Sigmoid colon (tissue), 7 donors: ENCODE results near the gene NT5M. TPM values are rescaled to one million over a fixed set of nuclear protein-coding genes. Genes with fewer than 3 reads are reported as not detected.

Source experiments
- DNase-seq: peaks from one replicate; pipeline ENCODE4 v3.0.0-alpha.2; 2019
- H3K27ac ChIP-seq, 4 donors: fragments of 200-600 bp; sonication (generic); one replicate each; pipeline ENCODE4 v1.5.1; 2016 to 2019; ENCODE audit warnings: mild to moderate bottlenecking in 1 of 4
- H3K27me3 ChIP-seq, 3 donors: fragments of 200-600 bp; sonication (generic); one replicate each; pipeline ENCODE4 v1.5.1; 2019; ENCODE audit warnings: mild to moderate bottlenecking in 1 of 3
- H3K36me3 ChIP-seq, 4 donors: fragments of 200-600 bp; sonication (generic); one replicate each; pipeline ENCODE4 v1.5.1; 2016 to 2019
- H3K4me1 ChIP-seq, 4 donors: fragments of 200-600 bp; sonication (generic); one replicate each; pipeline ENCODE4 v1.5.1; 2017 to 2019
- H3K4me3 ChIP-seq, 4 donors: fragments of 200-600 bp; sonication (generic); one replicate each; pipeline ENCODE4 v1.5.1; 2017 to 2019; ENCODE audit warnings: mild to moderate bottlenecking in 2 of 4, moderate library complexity in 1 of 4
- H3K9me3 ChIP-seq, 4 donors: fragments of 200-600 bp in 3 of 4; sonication (generic) in 3 of 4; one replicate each; pipeline versions ENCODE4 v1.5.1 to v1.6.1; 2013 to 2019
- CTCF ChIP-seq, 4 experiments: fragments of 450-650 bp in 3 of 4; fragments of 200-600 bp in 1 of 4; IDR thresholded peaks; one replicate each; pipeline ENCODE4 v1.5.1; 2016 to 2019; ENCODE audit warnings: antibody characterized with exemption in 4 of 4, mild to moderate bottlenecking in 3 of 4, moderate library complexity in 2 of 4
- EP300 ChIP-seq, 4 donors: sonication (generic); formaldehyde crosslinking; IDR thresholded peaks; one replicate each; pipeline ENCODE4 v1.6.1; 2017; ENCODE audit warnings: antibody characterized with exemption in 4 of 4
- POLR2A ChIP-seq, 2 donors: fragments of 450-650 bp; IDR thresholded peaks; one replicate each; pipeline ENCODE4 v1.6.1; 2016; ENCODE audit warnings: antibody characterized with exemption in 2 of 2, mild to moderate bottlenecking in 2 of 2, moderate library complexity in 2 of 2
- POLR2AphosphoS5 ChIP-seq, 4 donors: sonication (generic); formaldehyde crosslinking; IDR thresholded peaks; one replicate each; pipeline ENCODE4 v1.6.1; 2017; ENCODE audit warnings: antibody characterized with exemption in 4 of 4
- WGBS, 2 donors: extraction: QIAGEN DNeasy Blood & Tissue Kit; methylation state at CpG; one replicate each; pipeline ENCODE4 v1.1.7; 2013; 5-methylcytosine and 5-hydroxymethylcytosine counted together
- intact Hi-C: fragments of 100-400 bp; cut with DNase I; formaldehyde crosslinking; loops from one replicate; pipeline ENCODE4 v1.15.1; 2023
- polyA plus RNA-seq, 3 donors: library from polyadenylated mRNA; stranded (reverse); fragments of 200-250 nt; gene quantifications; one replicate each; pipeline ENCODE4 v1.2.3, GENCODE V29; 2013
- total RNA-seq, 4 donors: library from RNA; depleted of rRNA; stranded (reverse); fragments of >200 nt; gene quantifications; one replicate each; pipeline ENCODE4 v1.1.0, GENCODE V29; 2016
- donor health status: healthy with polysubstance abuse.
- donor health status: Bipolar disorder and iron deficiency.
- donor health status: healthy.

The NT5M gene
- total and polyA plus RNA-seq, 7 donors = 0.92 to 5.8 (median 4.3) TPM

GRCh38 chr17:17305281-17305801 lies 2.2 kb downstream of the NT5M start:
- H3K9me3 ChIP-seq = no peaks in the 10 kb centered on the region
- intact Hi-C loops = loop anchor here (10.0 kb wide), 1 partner anchor 161 kb away; no protein-coding TSS in a partner anchor
- peaks cover 0 to 25% (median 12%) of the 10 kb centered on the region in 4 donors for H3K4me1 ChIP-seq
- TF ChIP-seq CTCF (IDR thresholded peaks at IDR 0.05) = no peak
- no peak for TF ChIP-seq POLR2A (IDR thresholded peaks at IDR 0.05)
- no peak for TF ChIP-seq POLR2AphosphoS5 (IDR thresholded peaks at IDR 0.05)
- TF ChIP-seq EP300 (IDR thresholded peaks at IDR 0.05) = no peak
- no peaks in the 10 kb centered on the region for H3K27me3 ChIP-seq
- peaks cover 0 to 17% (median 2%) of the 10 kb centered on the region in 4 donors for H3K36me3 ChIP-seq
- WGBS, 2 donors = 36 to 55% methylated on average over 8 of the region's 8 CpGs
- no peak for DNase-seq
- no peak overlapping the region for H3K4me3 ChIP-seq
- H3K27ac ChIP-seq = no peak overlapping the region

- no peaks in the 10 kb centered on the region for H3K27me3 ChIP-seq
- intact Hi-C loops = loop anchor here (10.0 kb wide), 1 partner anchor 165 kb away; no protein-coding TSS in a partner anchor
- H3K36me3 ChIP-seq = peaks cover 0 to 34% (median 2%) of the 10 kb centered on the region in 4 donors
- no peak for DNase-seq
- no peak overlapping the region for H3K27ac ChIP-seq
- TF ChIP-seq CTCF (IDR thresholded peaks at IDR 0.05) = no peak
- TF ChIP-seq EP300 (IDR thresholded peaks at IDR 0.05) = no peak
- no peak for TF ChIP-seq POLR2AphosphoS5 (IDR thresholded peaks at IDR 0.05)
- no peak for TF ChIP-seq POLR2A (IDR thresholded peaks at IDR 0.05)
- WGBS, 2 donors = 89 to 96% methylated on average over 1 of the region's 1 CpG
- H3K4me3 ChIP-seq = no peak overlapping the region
- H3K4me1 ChIP-seq = peaks cover 0 to 8% (median under 1%) of the 10 kb centered on the region in 4 donors
- no peaks in the 10 kb centered on the region for H3K9me3 ChIP-seq
Observed at GRCh38 chr17:17309356-17309755, 6.2 kb downstream of the NT5M start.

- Histone ChIP-seq H3K4me1 (no peaks in the 10 kb centered on the region), H3K27ac (no peak overlapping the region), H3K9me3 (no peaks in the 10 kb centered on the region), H3K36me3 (peaks cover 0 to 39% (median 2%) of the 10 kb centered on the region in 4 donors), H3K27me3 (no peaks in the 10 kb centered on the region), H3K4me3 (no peak overlapping the region)
- intact Hi-C loops = no loop called here
- peak; percentile 55 for DNase-seq
- WGBS, 2 donors = 48 to 56% methylated on average over 12 of the region's 12 CpGs
- TF ChIP-seq EP300 (IDR thresholded peaks at IDR 0.05) (no peak), POLR2AphosphoS5 (IDR thresholded peaks at IDR 0.05) (no peak), CTCF (IDR thresholded peaks at IDR 0.05) (peak in 2 of 4 experiments; percentile 16 to 19), POLR2A (IDR thresholded peaks at IDR 0.05) (no peak)
Observed at GRCh38 chr17:17313350-17313991, 10.3 kb downstream of the NT5M start.

- no peaks in the 10 kb centered on the region for H3K4me1 ChIP-seq
- no peaks in the 10 kb centered on the region for H3K27me3 ChIP-seq
- peaks cover 0 to 31% (median 0%) of the 10 kb centered on the region in 4 donors for H3K36me3 ChIP-seq
- H3K4me3 ChIP-seq = no peak overlapping the region
- no peaks in the 10 kb centered on the region for H3K9me3 ChIP-seq
- TF ChIP-seq POLR2AphosphoS5 (IDR thresholded peaks at IDR 0.05) = no peak
- TF ChIP-seq CTCF (IDR thresholded peaks at IDR 0.05) = no peak
- TF ChIP-seq EP300 (IDR thresholded peaks at IDR 0.05) = no peak
- intact Hi-C loops = no loop called here
- no peak overlapping the region for H3K27ac ChIP-seq
- peak; percentile 25 for DNase-seq
- 56 to 76% methylated on average over 5 of the region's 5 CpGs for WGBS, 2 donors
Observed at GRCh38 chr17:17314501-17315071, 11.4 kb downstream of the NT5M start.
